ENCODE results near the gene FBXO41.

FBXO41 gene, protein sequence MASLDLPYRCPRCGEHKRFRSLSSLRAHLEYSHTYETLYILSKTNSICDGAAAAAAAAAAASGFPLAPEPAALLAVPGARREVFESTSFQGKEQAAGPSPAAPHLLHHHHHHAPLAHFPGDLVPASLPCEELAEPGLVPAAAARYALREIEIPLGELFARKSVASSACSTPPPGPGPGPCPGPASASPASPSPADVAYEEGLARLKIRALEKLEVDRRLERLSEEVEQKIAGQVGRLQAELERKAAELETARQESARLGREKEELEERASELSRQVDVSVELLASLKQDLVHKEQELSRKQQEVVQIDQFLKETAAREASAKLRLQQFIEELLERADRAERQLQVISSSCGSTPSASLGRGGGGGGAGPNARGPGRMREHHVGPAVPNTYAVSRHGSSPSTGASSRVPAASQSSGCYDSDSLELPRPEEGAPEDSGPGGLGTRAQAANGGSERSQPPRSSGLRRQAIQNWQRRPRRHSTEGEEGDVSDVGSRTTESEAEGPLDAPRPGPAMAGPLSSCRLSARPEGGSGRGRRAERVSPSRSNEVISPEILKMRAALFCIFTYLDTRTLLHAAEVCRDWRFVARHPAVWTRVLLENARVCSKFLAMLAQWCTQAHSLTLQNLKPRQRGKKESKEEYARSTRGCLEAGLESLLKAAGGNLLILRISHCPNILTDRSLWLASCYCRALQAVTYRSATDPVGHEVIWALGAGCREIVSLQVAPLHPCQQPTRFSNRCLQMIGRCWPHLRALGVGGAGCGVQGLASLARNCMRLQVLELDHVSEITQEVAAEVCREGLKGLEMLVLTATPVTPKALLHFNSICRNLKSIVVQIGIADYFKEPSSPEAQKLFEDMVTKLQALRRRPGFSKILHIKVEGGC

GRCh38 chr2:73284296-73285158, at the start of gene FBXO41:
Gene FBXO41, minus strand, starts transcription at chr2:73284478. Its CDS starts 14,848 bp downstream, at chr2:73269630.
- DNase-seq (ENCODE audit: low spot score) = peak; percentile 70

GRCh38 chr2:73334045-73334444, 49.8 kb upstream of the FBXO41 start:
- DNase-seq (ENCODE audit: low spot score) = no peak

- no peak for DNase-seq (ENCODE audit: low spot score)
These were observed 49.3 kb upstream of the FBXO41 start for GRCh38 chr2:73333564-73333963.

- DNase-seq (ENCODE audit: low spot score) = no peak
These were observed 39.9 kb upstream of the FBXO41 start for GRCh38 chr2:73324126-73324725.

DNA sequence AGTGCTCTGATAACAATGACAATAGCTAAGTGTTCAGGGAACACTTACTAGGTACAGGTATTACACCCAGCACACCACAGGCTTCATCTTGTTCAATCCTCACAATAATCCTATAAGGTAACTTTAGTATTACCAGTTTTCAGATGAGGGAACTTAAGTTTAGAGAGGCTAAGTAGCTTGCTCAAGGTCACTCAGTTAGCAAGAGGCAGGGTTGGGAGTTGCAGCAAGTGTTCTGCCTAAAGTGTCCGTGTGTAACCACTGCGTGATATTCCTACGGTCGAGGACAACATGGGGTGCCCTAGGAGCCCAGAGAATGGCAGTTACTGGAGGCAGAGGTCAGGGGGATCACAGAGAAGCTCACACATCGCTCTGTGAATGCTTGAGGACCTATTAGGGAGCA, 39.3 kb upstream of the FBXO41 start:
- DNase-seq (ENCODE audit: low spot score) = no peak

DNA sequence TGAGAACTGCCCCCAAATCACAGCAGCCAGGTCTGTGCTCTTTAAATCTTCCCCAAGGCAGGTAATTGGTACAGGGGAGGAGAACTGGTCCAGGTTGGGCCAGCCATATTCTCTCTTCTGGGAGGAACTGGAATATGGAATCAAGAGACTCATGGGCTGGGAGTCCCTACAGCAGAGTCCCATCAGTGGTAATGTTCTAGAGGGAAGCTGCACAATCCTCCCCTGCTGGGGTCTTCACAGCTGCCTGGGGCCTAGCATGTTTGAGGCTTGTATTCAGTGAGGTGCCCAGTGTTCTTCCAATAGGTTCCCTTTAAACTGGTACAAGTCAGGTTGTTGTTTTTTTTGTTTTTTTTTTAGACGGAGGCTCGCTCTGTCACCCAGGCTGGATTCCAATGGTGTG, 30.2 kb upstream of the FBXO41 start:
- DNase-seq (ENCODE audit: low spot score) = no peak

DNA sequence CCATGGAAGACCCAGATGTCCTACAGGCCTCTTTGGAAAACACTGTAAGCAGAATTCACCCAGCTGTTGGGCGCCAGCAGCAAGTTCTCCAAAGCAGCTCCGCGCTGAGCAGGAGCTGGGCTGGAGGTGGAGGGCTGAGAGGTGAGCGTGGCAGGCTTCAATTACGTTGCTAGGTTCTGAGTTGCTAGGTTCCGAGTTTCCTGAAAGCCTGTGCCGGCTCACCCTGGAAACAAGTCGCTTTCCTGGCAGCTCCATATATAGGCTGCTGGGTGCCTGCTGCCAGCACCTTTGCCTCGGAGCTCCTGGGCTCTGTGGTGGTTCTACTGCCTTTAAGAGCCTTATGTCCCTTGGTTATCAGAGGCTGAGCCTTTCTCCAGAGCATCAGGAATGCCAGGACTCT, 23.4 kb upstream of the FBXO41 start:
- no peak for DNase-seq (ENCODE audit: low spot score)

GRCh38 chr2:73301636-73302035, 17.4 kb upstream of the FBXO41 start:
- no peak for DNase-seq (ENCODE audit: low spot score)

DNA sequence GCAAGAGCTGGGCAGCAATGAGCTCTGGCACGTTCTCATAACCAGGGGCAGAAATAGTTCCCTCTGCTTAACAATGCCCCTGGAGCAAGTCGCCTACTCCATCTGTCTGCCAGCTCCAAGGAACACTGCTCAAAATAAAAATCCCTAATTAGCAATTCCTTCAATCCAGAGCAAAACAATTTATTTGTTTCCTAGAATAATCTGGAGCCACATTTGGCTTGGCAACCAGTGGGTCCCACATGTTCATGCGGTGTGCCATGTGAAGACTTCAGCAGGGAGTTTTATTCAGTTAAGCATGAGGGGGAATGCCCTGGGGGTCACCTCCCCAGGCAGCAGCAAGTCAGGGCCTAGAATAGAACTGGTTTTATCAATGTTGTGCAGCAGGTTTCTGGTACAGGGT, 16.6 kb upstream of the FBXO41 start:
- no peak for DNase-seq (ENCODE audit: low spot score)

DNA sequence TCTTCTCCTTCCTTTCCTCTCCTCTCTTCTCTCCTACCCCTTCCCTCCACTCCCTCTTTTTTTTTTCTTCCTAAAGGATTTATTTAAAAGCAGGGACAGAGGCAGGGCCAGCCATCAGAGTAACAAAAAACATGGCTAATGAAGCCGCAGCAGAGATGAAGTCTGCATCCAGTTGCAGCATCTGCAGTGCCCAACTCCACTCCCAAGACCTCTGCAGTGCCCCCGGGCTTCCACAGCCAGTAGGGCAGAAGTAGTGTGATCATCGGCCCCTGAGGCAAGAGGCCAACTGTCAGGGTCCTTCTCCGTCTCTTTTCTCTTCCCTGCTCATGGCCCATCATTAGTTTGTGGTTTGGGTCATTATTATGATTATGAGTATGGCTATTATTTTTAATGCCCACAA, 13.3 kb upstream of the FBXO41 start:
- DNase-seq (ENCODE audit: low spot score) = no peak

DNA sequence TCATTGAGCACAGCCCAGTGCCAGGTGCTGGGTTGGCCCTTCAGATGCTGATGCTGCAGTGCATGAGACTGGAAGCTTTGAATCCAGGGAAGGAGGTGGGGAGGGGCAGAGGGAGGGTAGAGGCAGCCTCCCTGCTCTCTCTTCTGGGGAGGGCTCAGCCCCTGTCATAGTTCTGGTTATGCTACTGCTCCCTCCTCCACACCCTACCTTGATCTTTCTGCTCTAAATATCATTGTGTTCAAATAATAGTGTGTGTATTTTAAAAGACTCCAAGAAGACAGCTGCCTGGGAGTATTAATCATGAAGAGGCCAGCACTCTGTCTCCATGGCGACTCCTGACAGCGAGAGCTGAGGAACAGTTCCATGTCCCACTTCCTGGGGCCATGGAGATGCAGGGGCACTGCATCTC, 12.9 kb upstream of the FBXO41 start:
- no peak for DNase-seq (ENCODE audit: low spot score)

GRCh38 chr2:73295751-73296400, 11.6 kb upstream of the FBXO41 start:
- DNase-seq (ENCODE audit: low spot score) = no peak

- no peak for DNase-seq (ENCODE audit: low spot score)
These were observed 10.0 kb upstream of the FBXO41 start for GRCh38 chr2:73294239-73294638.

DNA sequence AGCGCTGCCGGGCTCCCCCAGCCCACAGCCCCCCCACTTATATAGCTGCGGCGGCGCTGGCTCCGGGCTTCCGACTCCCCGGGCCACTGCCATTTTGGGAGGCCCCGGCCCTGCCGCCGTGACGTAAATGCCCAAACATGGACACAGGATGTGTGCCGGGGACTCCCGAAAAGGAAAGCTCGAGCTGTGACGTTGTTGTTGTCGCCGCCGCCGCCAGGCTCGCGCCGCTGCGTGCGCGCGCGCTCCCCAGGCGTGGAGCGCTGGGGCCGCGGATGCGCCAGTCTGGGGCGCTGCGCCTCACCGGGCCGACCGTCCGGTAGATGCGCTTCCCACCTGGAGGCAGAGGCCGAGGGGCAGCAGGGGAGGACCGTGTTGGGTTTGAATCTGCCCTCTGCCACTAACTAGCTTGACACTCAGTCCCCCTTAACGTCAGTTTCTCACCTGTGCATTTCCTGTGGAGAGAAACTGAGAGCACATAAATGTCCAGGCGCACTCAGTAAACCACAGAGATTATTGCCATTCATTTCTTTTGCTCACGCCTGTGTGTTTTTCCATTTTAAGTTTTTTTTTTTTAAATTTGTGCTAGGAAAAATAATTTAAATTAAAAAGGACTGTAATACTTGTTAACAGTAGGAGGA, 9.4 kb upstream of the FBXO41 start, which contains the start of gene EGR4:
EGR4 (minus strand) TSS at position 15 of the 638 bp plus-strand sequence. CDS start 231 bp downstream, outside the sequence.
- DNase-seq (ENCODE audit: low spot score) = peak; percentile 91

DNA sequence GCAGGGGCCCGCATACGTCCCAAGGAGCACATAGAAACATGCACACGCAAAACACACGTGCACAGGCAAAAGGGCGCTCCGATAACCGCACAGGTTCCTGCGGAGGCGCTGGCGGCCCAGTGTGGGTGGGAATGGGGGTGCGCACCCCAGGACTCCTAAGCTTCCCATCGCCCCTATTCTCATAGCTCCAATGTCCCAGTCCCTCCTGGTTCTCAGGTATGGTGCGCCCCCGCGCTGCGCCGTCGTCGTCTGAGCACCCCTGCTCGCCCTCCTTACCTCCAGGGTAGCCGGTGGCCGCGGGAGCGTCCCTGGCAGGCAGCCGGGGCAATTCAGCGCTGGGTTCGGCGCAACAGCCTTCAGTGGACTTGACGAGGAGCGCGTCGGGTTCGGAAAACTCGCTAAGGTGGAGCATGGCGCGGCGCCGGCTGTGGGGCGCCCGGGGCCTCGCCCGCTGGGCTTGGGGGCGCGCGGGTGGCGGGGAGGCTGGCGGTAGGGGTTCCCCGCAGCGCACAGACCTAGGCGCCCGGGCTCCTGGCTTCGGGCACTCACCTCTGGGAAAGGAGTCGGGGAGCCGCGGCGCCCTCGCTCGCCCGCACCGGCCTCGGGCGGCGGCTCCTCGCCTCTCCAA, 8.7 kb upstream of the FBXO41 start:
- no peak for DNase-seq (ENCODE audit: low spot score)

DNA sequence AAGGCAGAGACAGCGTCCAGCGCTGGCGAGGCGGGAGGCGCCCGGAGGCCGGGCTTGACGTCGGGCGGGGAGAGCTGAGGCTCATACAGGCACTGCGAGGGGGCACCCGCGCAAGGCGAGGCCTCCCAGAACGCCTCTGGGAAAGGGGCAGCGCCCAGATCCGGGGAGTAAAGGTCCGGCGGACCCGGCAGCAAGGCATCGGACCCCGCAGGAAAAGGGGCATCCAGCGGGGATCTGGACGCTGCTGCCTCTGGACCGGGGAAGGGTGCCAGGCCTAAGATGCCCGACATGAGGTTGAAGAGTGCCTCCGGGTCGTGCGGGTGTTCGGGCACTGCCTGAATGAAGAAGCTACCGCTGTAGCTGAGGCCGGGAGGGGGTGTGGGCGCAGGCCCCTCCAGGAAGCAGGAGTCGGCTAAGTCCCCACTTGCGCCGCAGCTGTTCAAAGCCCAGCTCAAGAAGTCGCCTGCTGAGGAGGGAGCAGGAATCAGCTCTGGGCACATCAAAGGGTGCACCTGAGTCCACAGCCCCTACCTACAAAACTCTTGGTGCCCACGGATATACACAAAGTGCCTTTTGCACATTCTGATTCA, 8.1 kb upstream of the FBXO41 start:
- no peak for DNase-seq (ENCODE audit: low spot score)

GRCh38 chr2:73291461-73292315, 7.4 kb upstream of the FBXO41 start:
- peak; percentile 39 for DNase-seq (ENCODE audit: low spot score)

DNA sequence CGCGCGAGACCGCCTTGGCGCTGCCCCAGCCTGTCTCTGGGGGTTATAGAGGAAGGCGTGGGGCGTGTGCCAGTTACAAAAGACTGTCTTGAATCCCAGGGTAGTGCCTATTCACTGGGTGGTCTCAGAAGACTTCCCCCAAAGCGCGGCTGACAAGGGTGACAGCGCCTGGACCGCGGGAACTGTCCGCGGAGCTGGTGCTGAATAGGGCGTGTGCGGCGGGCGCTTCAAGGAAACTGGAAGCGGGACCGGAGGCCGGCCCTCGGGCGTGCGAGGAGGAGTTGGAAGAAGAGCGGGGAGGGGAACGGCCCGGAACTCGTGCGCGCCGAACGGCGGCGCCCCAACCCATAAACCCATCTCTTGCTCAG, 6.8 kb upstream of the FBXO41 start:
- DNase-seq (ENCODE audit: low spot score) = peak; percentile 88

Measured in AG20443 (cell line).